ENCODE data around the gene KRTAP9-7.

DNA sequence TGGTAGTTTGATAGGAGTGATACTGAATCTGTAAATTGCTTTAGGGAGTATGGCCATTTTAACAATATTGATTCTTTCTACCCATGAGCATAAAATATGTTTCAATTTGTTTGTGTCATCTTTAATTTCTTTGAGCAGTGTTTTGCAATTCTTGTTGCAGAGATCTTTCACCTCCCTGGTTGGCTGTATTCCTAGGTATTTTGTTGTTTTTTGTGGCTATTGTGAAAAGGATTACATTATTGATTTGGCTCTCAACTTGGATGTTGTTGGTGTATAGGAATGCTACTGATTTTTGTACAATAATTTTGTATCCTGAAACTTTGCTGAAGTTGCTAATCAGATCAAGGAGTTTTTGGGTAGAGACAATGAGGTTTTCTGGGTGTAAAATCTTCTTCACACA, 17.1 kb upstream of the KRTAP9-7 start:
- TF ChIP-seq, protein P1, sequence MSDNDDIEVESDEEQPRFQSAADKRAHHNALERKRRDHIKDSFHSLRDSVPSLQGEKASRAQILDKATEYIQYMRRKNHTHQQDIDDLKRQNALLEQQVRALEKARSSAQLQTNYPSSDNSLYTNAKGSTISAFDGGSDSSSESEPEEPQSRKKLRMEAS (IDR thresholded peaks at IDR 0.05; ENCODE audit: insufficient read depth, insufficient read length) = no peak
- TF ChIP-seq, protein P2, sequence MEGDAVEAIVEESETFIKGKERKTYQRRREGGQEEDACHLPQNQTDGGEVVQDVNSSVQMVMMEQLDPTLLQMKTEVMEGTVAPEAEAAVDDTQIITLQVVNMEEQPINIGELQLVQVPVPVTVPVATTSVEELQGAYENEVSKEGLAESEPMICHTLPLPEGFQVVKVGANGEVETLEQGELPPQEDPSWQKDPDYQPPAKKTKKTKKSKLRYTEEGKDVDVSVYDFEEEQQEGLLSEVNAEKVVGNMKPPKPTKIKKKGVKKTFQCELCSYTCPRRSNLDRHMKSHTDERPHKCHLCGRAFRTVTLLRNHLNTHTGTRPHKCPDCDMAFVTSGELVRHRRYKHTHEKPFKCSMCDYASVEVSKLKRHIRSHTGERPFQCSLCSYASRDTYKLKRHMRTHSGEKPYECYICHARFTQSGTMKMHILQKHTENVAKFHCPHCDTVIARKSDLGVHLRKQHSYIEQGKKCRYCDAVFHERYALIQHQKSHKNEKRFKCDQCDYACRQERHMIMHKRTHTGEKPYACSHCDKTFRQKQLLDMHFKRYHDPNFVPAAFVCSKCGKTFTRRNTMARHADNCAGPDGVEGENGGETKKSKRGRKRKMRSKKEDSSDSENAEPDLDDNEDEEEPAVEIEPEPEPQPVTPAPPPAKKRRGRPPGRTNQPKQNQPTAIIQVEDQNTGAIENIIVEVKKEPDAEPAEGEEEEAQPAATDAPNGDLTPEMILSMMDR (IDR thresholded peaks at IDR 0.05; ENCODE audit: extremely low read depth in 1 of 2, insufficient read depth in 1 of 2, low read depth in 1 of 2, low read length in 2 of 2) = no peak
- no peak for TF ChIP-seq POLR2A (IDR thresholded peaks at IDR 0.05; ENCODE audit: low read depth, low read length)
- TF ChIP-seq POLR2AphosphoS5 (IDR thresholded peaks at IDR 0.05; ENCODE audit: insufficient read depth, low read depth, low read length) = no peak
- no peak for TF ChIP-seq EZH2 (IDR thresholded peaks at IDR 0.05; ENCODE audit: borderline replicate concordance, low read depth, low read length, severe bottlenecking)
- no peak for TF ChIP-seq GATA2 (IDR thresholded peaks at IDR 0.05; ENCODE audit: insufficient read depth, insufficient read length, low read depth, low read length)

Data from endothelial cell of umbilical vein (primary cell).